Ramos (cell line): ENCODE data around the gene ABRACL.
"Not testable (repeated sequence)": the region's sequence is repeated elsewhere in the genome, so short reads cannot be mapped to it uniquely, and the experiment has no call there.

Source experiments
- in situ Hi-C: fragments of 300-500 bp; cut with MboI; formaldehyde crosslinking; loops from one replicate; pipeline ENCODE4 v1.14.3; 2022; ENCODE audit warnings: low sequenced_read_pairs; ENCODE audit not compliant: unreplicated experiment

ABRACL gene

DNA sequence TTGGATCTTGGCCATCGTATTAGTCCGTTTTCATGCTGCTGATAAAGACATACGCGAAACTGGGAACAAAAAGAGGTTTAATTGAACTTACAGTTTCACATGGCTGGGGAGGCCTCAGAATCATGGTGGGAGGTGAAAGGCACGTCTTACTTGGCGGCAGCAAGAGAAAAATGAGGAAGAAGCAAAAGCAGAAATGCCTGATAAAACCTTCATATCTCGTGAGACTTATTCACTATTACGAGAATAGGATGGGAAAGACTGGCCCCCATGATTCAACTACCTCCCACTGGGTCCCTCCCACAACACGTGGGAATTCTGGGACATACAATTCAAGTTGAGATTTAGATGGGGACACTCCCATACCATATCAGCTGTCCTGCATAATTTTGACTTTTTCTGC lies 20.4 kb upstream of the ABRACL start:
- in situ Hi-C loops: no loop called here

DNA sequence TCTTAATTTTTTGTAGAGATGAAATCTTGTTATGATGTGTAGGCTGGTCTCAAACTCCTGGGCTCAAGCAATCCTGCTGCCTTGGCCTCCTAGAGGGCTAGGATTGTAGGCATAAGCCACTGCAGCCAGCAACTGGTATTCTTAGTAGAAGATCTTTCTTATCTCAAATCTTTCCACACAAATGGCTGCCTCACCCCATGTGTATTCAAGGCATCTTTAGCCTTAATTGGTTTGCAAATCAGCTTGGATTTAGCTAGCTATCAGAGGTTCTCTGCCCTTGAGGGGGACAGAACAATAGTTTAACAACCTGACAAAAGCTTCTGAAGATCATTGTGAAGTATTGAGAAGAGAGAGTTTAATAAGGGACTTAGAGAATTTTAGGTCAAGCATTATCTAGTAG lies 17.9 kb upstream of the ABRACL start:
- in situ Hi-C loops: no loop called here

DNA sequence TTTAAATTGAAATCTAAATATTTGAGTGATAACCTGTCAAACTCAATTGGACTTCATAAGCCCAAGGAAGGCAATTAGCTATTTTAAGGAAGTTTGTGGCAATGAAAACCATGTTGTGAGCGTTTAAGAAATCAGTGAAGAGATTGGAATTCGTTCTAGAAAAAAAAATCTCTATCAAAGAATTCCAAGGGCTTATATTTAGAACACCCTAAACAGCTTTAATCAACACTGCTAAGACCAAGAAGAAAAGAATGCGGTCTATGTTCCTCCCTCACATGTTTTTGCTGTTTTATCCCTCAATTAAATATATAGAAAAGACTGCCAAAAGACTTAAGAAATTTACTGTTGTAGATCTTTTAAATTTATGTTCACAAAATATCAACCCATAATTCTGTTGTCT lies 16.6 kb upstream of the ABRACL start:
- in situ Hi-C loops: no loop called here

DNA sequence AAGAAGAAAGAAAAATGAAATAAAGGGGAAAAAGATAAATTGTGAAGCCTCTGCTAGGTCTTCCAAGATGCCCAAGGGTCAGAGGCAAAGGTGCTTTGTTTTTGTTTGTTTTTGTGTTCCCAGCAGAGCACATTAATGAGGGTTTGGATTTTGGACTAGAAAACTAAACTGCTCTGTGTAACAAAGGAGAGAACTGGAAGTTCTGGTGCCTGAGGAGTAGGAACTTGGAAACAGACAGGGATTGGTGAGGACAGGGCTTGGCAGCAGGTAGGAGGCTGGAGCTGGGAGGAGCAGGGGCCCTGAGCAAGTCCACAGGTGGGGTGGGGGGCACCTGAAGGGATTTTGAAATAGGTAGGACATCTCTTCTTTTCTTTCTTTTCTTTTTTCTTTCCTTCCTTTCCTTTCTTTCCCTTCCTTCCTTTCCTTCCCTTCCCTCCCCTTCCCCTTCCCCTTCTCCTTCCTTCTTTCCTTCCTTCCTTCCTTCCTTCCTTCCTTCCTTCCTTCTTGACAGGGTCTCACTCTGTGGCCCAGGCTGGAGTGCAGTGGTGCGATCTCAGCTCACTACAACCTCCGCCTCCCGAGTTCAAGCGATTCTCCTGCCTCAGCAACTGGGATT lies 15.3 kb upstream of the ABRACL start:
- in situ Hi-C loops: no loop called here

DNA sequence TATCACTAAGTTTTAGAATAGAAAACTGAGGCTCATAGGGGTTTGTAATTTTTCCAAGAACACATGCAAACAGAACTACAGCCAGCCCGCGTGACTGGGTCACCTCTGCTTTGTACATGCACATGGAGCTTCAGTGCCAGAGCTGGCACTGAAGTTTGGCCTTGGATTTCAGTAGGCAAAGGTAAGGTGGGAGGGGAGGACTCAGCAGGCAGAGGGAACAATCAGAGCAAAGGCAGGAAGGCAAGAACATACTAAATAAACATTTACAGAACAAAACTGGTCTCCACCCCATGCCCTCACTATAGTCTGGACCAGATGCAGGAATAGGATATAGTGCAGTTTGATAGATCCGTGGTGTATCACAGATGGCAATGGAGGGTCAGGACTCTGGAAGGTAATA lies 13.6 kb upstream of the ABRACL start:
- in situ Hi-C loops: no loop called here

DNA sequence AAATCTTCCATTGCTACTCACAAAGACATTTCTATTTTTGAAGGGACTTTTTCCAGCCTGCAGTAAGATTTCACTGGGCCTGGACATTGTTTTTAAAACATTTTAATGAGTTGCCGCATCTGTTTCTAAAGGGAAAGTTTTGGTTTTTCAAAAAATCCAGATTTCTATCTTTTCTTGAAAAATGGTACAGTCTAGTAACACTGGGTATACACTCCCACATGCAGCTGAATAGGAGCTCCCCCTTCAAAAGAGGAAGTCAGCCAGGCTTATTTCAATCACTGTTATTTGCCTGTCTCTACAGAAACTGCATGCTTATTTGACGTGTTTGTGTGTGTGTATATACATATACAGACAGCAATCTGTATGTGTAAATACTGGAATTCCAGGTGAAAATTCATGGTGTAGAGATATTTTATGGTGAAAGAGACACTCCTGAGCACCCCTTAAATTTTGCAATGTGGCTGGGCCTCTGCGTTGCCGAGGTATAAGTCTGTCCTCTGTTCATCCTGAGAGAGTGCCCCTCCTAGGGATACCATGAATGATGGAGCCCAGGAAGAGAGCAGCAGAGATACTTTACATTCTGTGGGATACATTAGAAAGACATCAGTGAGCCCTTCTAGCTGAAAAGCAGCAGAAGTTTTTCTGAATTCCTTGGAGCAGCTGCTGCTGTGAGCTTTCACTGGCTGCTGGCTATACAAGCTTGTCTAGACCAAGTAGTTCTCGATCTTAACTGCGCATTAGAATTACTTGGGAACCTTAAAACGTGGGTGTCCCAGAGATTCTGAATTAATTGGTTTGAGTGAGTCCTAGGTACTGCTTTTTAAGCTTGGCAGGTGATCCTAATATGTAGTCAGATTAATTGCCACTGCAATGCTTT lies 12.0 kb upstream of the ABRACL start:
- in situ Hi-C loops: no loop called here

DNA sequence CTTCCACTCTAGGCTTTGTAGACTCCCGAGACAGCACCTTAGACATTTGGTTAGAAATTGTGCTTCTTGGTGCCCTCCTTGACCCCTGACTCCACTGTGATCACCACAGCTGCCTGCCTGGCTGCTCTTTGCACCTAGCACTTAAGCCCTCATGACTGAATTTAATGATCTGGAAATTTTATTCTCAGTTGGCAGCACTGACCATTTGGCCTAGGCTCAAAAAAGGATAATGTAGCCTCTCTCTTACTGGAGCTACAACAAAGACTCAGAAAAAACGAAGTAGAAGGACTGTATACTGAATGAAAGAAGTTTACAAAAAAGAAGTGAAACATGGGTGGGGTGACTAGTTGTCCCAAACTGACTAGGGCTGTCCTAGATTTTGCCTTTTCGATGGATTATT lies 11.3 kb upstream of the ABRACL start:
- in situ Hi-C loops: no loop called here

DNA sequence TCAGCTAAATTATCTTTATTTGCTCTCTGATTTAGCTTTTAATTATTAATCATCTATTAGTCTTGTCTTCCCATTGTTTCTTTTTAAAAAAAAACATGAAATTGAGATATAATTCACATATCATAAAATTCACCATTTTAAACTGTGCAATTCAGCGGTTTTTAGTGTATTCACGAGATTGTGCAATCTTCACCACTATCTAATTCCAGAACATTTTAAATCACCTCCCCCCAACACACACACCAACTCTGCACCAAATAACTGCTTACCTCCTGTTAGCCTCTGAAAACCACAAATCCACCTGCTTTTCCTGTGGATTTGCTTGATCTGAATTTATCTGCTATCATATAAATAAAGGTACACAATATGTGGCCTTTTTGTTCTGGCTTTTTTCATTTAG lies 8.8 kb upstream of the ABRACL start:
- in situ Hi-C loops: no loop called here

DNA sequence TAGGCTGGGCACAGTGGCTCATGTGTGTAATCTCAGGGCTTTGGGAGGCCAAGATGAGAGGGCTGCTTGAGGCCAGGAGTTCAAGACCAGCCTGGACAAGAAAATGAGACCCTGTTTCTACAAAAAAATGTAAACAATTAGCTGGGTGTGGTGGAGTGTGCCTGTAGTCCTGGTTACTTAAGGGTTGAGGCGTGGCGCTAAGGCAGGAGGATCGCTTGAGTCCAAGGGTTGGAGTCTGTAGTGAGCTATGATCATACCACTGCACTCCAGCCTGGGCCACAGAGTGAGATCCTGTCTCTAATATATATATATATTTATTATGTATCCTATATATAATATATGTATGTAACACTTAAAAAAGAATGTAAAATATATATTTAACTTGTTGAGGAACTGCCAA lies 7.9 kb upstream of the ABRACL start:
- in situ Hi-C loops: no loop called here

DNA sequence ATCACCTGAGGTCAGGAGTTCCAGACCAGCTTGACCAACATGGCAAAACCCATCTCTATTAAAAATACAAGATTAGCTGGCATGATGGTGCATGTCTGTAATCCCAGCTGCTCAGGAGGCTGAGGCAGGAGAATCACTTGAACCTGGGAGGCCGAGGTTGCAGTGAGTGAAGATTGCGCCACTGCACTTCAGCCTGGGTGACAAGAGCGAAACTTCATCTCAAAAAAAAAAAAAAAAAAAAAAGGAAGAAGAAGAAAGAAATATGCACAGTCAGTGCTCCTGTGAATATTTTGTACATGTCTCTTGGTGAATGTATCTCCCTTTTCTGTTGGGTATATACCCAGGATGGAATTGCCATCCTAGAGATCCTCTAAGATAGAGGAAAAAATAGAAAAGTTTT lies 3.1 kb upstream of the ABRACL start:
- in situ Hi-C loops: not testable (repeated sequence)

DNA sequence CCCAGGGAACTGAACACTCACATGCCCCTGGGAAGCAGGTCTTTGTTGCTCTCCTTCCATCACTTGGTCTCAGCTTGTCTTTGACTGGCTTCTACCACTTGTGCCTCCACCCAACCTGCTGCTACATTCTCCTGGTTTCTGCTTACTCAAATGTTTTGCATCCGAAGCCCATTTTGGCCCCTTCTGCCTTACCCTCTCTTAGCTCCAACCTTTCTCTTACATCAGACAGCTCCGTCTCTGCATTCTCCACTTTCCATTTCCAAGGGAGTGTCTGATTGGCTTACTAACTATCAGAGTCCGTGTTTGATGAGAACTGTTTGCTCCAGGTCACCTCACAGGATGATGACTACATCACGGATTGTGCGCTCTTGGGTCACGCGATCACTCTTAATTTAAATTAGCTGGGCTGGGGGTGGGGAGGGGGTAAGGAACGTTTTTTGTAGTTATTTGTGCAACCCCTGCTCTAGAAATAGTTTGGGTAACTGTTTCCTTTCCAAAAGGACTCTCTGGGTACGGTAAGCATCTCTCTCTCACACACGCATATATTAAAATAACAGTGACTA lies 844 bp upstream of the ABRACL start:
- in situ Hi-C loops: no loop called here

DNA sequence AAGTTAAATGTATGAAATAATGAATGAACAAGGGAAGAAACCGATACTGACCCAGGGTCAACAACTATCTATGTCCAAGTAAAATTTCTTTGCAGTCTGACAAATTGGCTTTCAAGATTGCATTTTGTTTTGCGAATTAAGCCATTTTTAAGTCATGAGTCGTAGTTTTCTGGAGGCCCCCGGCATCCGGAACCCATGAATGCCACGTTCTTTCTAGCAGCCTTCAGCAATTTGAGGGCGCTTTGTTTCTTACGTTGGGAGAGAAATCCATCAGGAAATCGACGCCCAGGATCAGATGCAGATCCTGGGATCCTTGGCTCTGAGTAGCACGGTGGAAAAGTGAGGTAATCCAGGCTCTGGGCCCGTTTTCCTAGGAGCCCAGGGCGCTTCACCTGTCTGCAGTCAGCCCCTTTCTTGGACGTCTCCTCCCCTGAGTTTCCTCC lies 309 bp upstream of the ABRACL start:
- in situ Hi-C loops: no loop called here

DNA sequence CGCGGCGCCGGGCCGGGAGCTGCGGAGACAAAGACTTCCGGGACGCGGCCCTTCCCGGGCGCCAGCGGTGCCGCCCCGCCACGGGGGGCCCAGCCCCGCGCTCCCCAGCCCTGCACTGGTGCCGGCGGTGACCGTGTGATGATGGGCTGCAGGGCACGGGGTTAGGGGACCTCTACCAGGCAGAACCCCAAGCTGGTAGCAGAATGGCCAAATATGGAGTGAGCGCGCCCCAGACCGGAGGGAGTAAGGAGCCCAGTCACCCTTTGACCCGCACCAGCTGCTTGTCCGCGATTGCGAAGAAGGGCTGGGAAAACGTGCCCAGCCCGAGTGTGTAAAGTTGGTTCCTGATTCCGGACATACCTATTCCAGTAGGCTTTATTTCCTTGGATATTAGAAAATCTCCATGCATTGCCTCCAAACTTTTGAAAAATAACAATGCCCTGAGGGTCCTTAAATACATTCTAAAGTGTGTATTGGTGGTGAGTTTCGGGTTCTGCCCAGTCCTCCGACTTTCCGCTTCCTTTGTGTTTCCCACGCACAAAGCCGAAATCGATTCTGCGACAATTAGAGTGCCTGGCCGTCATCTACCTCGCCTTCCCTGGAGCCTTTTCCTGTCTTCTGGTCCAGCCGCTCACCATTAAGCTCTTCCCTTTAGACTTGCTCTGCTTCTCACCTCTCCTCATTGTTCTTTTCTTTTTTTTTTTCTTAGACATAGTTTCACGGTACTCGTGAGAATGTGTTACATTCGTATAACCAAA lies 1.1 kb downstream of the ABRACL start:
- in situ Hi-C loops: no loop called here

DNA sequence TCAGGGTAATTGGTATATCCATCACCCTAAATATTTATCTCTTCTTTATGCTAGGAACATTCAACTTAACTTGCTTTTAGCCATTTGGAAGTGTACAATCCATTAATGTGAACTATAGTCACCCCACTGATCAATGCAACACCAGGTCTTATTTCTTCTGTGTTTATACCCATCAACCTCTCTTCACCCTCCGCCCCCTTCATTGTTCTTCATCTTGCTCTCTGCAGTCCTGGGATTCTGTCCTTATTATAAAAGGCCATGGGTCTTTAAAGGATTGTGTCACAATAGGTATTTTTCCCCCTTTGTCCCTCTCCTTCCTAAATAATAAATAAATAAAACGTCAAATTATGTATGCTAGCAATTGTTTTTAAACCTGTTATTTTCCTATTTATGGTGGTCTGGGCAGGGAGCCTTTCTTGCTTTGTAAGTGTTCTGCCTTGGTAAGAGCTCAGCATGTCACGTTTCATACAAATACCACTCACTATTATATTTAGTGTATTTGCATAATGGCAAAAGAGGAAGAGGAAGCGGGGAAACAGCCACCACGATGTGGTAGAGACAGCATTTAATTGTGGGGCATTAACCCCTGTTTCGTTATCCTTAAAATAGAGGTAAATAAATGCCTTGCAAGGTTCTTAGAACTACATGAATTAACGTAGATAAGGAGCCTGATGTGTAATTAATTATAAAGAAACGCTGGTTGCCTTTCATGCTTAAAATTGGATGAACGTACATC lies 1.9 kb downstream of the ABRACL start:
- in situ Hi-C loops: no loop called here

DNA sequence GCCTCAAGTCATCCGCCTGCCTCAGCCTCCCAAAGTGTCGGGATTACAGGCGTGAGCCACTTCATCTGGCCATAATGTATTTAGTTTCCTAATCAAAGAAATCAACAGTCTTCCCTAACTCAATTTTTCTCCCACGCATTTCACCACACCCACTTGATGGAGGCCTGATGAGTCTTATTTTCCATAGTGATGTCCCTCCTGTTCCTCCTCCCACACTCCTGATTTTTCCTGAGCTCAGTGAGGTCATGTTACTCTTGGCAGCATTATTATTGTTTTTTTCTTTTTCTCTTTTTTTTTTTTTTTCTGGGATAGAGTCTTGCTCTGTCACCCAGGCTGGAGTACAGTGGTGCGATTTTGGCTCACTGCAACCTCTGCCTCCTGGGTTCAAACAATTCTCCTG lies 8.9 kb downstream of the ABRACL start:
- in situ Hi-C loops: no loop called here

DNA sequence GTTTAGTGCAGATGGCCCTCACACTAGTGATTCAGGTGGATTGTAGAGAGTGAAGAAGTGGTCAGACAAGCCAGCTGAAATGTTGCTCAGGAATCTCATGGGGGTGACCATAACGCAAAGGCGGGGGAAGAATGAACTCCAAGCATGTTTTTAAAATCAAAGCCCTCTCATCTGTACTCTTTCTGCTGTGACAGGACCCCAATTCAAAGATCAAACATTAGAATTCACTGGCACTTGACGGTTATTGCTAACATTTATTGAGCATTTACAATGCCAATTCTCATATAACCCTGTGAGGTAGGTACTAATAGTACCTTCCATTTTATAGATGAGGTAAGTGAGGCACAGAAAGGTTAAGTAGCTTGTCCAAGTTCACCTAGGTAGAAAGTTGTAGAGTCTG lies 15.7 kb downstream of the ABRACL start:
- in situ Hi-C loops: no loop called here

DNA sequence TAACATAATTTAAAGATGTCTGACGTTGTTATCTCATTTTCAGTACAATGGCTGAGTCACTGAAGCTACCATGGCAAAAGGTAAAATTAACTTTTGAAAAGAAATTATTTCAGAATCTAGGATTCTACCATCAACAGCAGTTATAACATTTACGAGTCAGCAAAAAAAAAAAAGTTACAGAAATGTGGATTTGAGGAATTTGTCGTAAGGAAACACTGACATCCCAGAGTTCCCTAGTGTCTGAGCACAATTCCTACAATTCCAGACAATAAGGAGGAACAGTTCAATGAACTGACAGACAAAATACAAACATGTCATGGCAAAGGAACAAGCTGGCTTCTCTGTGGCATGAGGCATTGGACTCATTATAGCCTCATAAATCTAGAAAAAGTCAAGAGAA lies 19.1 kb downstream of the ABRACL start:
- in situ Hi-C loops: no loop called here

DNA sequence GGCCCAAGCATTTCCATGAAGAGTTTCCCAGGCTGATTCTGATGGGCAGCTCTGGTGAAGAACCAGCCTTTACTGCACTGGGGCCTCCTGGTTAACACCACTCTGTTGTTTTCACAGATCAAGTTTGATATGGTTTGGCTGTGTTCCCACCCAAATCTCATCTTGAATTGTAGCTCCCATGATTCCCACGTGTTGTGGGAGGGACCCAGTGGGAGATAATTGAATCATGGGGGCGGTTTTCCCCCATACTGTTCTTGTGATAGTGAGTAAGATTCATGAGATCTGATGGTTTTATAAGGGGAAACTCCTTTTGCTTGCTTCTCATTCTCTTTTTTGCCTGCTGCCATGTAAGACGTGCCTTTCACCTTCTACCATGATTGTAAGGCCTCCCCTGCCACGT lies 20.4 kb downstream of the ABRACL start:
- in situ Hi-C loops: not testable (repeated sequence)

DNA sequence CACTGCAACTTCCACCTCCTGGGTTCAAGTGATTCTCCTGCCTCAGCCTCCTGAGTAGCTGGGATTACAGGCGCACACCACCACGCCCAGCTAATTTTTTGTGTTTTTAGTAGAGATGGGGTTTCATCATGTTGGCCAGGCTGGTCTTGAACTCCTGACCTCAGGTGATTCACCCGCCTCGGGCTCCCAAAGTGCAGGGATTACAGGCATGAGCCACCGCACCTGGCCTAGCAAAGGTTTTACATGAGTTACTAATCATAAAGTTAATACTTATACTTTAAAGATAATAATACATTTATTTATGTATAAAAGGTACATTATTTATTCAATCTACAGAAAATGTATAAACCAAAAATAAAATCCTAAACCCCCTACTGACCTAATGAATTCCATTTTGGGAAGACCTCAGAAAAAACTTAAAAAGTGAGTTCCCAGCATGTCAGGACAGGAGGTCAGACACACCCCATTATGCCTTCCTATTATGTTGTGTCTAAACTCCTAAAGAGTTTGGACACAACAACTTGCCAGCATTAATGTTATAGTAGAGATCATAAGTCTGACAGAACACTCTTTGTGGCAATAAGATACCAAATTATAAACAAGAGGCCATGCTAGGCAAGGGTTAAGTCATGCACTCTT lies 21.7 kb downstream of the ABRACL start:
- in situ Hi-C loops: not testable (repeated sequence)
